HG02571 (cell line): ENCODE measurements around the gene AP2A2.
A peak's percentile ranks its signal among the peaks of the same experiment; 100 is the strongest.

ENCODE experiments used
- ATAC-seq: cut with Tn5 transposase; IDR thresholded peaks from one replicate; pipeline ENCODE4 v1.9.1; 2021; ENCODE audit warnings: mild to moderate bottlenecking, moderate library complexity; ENCODE audit not compliant: unreplicated experiment

Gene AP2A2

DNA sequence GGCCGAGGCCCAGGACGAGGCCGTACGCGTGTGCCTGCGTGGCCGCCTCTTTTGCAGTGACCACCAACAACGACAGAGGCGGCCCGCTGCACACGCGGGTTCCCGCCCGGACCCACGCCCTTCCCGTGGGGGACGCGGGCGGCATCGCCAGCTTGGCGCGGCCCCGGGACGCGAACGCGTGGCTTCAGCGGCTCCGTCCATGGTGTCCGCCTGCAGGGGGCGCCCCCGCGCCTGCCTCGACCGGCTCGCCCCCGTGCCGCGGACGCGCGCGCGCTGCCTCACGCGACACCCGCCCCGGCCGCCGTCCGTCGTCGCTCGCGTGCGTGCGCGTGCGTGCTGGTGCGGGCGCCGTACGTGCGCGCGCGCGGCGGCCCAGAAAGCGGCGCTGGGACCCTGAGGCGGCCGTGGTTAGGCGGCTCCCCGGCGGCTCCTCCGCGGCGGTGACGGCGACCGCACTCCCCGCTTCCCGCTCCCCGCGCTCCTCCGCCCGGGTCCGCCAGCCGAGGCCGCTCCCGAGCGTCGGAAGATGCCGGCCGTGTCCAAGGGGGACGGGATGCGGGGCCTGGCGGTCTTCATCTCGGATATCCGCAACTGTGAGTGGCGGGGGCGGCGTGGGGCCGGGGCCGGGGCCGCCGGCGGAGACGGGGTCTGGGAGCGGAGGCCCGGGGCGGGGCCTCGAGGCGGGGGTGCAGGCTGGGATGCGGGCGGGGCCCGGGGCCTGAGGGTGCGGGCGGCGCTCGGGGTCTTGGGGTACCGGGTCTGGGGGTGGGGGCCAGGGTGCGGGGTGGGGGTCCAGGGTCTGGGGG, at the start of gene AP2A2:
AP2A2 (plus strand) TSS at position 375 of the 806 bp plus-strand sequence; CDS start at position 527, 152 bp downstream.
- peak; percentile 43 for ATAC-seq

DNA sequence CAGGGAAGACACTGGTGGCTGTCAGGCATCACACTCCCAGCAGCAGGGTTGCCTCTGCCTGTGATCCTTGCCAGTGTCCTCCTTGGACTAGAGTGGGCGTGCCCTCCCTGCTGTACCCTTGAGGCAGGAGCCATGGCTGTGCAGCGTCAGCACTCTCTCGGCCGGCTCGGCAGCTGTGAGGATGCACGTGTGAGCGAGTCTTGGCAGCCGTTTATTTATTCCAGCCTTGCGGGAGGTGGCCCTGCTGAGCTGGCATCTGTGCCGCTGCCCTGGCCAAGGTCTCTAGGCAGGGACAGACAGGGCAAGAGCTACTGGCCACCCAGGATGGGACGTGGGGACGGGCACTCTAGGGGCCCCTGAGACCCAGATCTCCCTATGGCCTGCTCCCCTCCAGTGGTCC, 49.1 kb upstream of the AP2A2 start:
- no peak for ATAC-seq

DNA sequence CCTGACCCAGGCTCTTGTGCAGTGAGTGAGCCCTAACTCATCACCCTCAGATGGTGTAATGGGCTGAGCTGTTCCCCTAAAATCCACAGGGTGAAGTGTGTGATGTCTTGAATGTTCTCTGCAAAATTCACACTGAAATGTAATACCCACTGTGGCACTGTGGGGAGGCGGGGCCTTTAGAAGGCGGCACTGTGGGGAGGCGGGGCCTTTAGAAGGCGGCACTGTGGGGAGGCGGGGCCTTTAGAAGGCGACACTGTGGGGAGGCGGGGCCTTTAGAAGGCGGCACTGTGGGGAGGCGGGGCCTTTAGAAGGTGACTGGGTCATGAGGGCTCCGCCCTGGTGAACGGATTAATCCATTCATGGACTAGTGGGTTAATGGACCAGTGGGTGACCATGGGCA, 48.1 kb upstream of the AP2A2 start:
- ATAC-seq: no peak

DNA sequence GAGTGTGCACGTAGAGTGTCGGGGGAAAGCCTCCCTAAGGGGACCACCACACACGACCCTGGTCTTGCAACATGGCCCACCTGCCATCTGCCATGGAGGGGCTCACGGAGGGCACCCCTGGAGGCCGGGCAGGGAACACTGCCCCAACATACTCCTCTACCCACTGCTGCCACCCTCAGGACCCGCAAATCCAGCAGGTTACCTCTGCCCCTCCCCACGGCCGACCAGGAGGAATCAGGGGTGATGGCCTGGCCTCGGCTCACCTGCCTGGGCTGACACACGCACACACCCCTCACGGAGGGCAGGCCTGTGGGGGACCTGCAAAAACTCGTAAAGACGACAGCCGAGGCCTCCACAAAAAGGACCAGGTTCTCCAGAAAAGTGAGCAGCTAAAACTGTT, 45.2 kb upstream of the AP2A2 start:
- ATAC-seq: no peak

DNA sequence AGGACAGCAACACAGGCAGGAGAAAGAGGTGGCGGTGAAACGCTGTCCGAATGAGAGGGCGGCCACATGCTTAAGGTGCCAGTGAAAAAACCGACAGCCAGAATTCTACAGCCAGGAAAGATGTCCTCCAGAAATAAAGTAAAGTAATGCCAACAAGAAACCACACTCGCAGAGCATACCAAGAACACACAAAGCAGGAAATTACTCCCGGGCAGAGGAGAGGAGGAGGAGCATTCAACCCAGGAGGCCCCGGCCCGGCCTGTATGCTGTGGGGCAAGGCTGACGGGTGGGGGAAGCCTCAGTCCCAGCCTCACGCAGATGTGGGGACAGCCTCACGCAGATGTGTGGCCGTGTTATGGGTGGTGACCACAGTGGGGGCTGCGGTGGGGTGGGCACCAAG, 43.1 kb upstream of the AP2A2 start:
- ATAC-seq: no peak

DNA sequence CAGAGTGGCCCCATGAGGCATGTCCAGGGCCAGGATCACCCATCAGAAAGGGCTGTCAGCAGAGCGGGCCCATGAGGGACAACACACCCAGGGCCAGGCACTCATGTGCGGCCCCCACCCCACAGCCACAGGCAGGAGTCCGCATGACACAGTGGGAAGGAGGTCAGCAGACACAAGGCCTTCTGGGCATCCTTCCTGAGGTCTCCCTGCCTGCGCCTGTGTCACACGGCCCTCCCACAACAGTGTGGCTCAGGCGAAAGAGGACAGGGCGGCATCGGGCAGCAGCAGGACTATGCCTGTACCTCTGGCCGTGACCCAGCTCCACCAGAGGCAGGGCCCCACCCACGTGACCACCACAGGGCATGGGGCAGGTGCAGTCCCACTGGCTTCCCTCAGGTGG, 42.1 kb upstream of the AP2A2 start:
- no peak for ATAC-seq

DNA sequence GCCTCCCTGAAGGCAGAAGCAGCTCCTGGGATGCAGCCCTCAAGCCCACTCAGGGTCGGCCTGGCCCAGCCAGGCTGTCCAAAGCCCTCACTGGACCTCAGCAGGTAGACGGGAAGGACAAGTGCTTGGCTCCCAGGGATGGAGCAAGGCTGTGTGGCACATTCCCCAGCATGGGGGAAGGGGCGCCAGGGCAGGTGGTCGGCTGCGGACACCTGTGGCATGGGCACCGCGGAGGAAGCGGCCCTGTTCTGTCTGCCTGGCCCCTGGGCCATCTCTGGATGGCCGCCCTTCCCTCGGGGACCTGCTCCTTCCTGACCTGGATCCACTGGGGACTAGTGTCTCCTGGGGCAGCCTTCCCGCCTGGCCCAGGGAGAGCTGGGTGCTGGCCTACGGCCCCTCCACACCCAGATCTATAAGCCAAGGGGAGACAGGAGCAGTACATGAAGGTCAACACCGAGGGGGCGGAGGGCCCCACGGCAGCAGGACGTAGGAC, 41.0 kb upstream of the AP2A2 start:
- ATAC-seq: no peak

DNA sequence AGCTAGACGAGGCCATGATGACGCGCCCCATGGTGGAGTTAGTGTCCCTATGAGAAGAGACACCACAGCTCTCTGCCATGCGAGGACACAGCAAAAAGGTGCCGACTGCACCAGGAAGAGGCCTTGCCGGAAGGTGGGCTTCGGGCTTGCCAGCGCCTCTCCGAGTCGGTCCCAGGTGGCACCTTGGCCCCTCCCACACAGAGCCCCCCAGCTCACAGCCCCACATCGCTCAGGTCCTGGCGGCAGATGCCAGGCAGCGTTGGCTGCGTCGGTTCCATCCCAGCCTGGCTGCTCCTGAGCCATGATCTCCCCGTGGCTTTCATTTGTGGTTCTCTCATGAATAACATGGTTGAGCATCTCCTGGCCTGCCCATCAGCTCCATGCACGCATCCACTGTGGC, 39.1 kb upstream of the AP2A2 start:
- no peak for ATAC-seq

DNA sequence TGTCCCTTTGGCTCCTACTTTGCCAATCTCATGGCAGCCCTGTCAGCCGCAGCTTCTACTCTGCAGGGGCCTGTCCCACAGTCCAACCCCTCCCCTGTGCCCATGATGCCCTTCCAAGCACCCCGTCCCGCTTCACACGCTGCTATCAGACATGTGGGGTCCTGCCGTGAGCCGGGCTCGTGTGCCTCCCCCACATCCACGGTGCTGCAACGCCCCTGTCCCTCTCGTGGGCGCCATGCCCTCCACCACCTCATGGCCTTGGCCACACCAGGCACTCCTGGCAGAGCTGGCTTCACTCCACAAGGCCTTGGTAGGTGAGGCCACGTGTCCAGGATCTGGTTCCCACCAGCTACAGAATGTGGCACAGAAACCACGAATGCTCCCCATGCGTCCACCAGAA, 38.1 kb upstream of the AP2A2 start:
- no peak for ATAC-seq

DNA sequence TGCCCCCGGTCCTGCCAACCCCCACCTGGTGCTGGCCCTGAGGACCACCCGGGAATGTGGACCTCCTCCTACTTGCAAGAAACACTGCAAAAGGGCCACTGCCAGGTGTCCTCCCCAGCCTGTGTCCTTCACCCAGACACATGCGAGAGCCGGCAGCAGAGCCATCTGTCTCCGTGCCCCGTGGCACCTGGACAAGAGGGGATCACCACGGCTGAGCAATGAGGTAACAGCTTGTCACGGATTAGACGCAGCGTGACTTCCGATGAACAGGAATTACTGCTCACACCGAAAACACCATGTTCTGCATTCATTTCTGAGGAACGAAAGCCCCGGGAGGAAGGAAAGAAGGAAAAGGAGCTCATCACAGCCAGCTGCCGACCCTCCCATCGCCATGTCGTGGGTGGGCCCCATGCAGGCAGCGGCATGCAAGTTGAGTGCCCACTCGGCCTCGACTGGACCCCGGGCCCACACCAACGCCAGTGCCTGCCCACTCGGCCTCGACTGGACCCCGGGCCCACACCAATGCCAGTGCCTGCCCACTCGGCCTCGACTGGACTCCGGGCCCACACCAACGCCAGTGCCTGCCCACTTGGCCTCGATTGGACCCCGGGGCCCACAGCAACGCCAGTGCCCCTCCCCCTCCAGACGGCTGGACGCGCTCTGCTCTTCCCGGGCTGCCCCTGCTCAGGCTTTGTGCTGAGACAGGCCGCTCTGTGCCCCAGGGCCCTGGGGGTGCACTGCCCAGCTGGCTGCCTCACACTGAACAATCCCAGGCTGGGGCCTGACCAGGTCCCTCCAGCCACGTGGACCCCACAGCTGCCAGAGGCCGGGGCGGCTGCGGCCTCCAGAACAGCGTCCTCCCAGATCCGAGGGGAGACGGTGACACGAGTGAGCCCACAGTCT, 37.1 kb upstream of the AP2A2 start:
- ATAC-seq: no peak

DNA sequence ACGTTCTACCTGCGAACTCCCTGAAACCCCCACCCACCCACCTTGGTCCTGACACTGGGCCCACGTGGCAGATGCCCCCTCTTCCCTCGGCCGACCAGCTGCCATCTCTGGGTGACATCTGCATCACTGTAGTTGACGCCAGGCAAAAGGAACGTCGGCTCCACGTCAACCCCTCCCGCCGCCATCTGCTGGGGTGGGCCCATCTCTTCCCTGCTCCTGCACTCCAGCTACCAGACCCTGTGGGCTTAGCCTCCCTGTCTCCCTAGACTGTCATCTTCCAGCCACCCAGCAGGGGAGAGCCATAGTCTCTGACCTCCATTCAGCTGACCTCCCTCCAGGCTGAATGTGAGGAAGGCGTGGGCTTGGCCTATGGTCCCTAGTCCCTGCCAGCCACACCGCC, 36.4 kb upstream of the AP2A2 start:
- no peak for ATAC-seq

DNA sequence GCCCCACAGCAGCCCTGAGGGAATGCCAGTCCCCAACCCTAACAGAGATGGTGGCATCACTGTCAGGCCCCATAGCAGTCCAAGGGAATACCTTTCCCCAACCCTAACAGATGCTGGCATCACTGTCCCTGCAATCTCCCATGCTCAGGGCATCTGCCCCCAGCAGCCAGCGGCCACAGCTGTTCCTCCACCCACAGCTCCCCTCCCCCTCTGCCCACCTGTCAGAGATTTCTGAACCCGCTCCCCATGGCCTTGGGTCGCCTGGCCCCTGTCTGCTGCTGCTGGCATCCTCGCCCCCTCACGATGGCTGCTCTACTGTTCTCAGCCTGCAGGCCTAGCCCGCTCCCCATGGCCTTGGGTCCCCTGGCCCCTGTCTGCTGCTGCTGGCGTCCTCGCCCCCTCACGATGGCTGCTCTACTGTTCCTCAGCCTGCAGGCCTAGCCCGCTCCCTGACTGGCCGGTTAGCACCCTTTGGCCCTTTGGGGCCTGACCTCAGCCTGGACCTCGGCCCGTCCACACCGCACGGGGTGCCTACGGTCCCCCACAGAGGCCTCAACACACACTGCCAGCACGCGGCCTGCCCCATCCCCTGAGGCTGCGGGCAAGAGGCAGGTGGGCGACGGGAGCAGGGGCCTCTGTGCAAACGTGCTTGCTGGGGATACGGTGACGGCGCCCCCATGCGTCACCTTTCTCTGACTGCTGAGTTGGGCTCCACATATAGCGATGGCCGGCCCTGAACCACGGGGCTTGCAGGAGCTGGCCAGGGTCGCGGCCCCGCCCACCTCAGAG, 35.8 kb upstream of the AP2A2 start:
- ATAC-seq: no peak

DNA sequence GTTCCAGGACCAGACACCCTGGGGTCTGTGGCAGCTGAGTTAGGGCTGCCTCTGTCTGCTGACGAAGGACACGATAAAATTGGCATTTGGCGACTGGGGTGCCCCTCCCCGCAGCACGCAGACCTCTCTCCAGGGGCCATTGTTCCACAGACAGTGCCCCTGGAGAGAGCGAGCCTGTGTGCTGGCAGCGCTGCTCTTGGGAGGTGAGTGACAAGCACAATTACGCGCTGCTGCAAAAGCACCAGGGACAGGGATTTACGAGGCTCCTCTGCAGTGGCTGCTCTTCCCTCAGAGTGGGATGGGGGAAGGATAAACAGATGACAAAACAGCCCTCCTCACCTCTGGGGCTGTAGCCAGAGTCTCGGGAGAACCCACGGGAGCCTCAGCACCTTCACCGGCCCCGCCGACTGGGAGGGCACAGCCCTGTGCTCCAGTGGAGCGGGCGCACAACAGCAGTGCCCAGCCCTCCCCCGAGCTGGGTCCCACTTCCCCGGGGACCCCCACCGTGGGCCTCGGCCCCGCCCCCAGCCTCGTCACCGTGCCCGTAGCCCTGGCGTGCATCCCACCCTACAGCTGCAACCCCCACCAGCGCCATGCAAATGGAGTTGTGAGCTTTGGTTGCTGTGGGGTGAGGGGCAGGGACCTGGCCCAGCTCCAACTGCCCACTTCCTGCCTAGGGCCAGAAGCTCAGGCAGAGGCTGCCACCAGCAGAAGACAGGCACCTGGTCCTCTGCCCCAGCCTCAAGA, 34.7 kb upstream of the AP2A2 start:
- no peak for ATAC-seq

DNA sequence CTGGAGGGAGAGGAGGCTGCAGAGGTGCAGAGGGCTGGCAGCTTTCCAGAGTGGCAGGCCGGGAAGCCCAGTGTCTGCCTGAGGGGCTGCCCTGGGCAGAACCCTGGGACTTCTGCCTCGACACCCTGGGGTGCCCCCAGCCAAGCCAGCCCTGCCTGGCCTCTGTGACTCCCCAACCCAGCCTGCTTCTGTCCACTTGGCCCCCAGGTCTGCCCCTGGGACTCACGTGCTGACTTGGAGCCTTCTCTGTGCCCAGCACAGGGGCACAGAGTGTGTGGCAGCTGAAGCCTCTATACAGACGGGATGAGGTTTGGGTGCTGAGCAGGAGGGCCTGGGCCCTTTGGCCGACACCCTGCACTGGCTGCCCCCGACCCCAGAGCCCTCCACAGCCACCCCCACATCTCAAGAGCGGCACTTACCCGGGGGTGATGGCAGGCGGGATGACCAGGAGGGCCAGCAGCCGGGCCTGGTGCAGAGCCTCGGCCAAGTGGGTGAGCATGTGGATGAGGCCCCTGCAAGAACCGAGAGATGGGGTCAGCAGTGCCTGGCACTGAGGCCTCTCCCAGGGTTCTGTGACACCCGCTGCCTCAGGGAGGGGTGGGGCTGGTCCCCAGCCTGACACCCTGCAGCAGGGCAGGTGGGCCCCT, 32.5 kb upstream of the AP2A2 start:
- ATAC-seq: no peak

DNA sequence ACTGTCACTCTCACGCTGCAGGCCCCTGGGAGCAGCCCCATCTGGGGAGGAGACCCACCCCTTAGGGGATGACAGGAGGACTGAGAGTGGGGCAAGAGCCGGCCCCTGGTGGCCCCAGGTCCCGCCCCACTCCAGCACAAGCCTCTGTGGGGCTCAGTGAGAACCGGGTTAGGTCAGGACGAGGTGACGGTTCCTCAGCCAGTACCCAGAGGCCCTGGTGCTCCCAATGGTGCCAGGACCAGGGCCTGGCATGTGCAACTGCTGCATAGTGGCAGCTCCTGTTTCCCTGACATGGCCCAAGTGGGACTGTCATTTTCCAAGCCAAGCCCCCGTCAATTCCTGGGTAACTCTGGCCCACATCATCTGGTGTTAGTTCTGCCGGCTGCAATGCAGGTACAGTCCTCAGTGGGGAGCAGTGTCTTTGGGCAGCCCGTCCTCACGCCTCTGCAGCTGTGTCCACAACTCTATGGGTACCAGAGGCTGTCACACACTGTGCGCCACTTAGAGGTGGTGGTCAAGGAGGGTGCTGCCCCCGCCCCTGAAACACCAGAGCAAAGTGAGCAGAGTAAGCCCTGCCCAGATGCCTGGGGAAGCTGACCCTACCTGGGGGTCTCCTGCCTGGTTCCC, 31.0 kb upstream of the AP2A2 start:
- no peak for ATAC-seq

DNA sequence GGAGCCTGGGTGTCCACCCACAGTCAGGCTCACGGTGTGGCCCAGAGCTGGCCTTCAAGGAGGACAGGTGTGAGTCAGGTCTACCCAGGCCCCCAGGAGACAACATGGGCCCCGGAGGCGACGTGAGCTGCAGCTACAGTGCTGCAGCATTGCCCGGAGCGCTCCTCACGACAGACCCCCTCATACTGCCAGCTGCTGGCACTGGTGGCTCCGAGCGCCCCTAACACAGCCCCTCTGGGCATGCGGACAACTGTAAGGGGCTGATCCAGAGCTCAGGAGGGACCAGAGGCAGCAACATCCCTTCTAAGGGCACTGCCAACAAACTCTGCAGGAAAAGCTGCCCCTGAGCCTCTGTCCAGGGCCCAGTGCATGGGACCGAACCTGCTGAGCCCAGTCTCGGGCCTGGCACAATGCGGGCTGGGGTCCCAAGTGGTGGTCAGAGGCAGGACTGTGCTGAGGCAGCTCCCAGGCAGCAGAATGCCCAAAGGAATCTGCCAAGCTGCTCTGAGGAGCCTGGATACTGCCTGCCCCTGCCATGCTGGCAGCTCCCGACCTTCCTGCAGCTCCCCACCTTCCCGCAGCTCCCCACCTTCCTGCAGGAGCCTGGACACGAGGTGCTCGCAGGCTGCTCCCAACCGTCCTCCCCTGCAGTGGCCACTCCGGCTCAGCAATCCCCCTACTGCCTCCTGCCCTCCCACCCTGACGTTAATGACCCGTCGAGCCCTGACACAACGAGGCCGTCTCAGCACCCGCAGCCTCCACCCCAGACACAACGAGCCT, 30.1 kb upstream of the AP2A2 start:
- no peak for ATAC-seq

DNA sequence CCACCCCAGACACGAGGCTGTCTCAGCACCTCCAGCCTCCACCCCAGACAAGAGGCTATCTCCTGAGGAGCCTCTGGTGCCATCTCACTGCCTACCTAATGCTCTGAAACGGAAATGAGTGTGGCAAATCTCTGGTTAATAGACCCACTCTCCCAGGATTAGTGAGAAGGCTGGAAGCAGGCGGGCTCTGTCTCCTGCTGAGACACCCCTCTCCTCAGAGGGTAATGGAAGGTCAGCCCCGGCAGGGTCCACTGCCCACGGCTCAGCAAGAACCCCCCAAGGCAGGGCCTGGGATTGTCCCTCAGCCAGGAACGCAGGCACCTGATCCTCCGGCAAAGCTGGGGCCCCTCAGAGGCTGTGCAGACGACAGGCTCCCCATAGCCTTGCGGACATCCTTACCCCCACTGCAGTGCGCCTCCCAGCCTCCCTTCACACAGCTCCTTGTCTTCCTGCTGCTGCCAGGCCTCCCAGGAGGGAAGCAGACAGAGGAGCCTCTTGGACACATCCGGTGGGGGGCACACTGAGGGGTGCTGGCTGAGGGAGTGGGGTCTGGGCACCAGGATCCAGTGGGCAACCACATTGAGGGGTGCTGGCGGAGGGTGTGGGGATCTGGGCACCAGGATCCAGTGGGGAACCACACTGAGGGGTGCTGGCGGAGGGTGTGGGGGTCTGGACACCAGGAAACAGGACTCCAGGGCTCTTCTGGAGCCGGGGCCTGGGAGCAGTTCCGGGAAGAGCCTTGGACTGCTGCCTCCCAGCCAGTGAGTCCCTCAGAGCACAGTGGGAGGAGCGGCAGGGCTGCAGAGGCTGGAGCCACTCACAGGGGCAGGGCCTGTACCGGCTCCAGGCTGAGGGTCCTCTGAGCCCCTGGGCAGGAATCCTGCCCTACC, 28.2 kb upstream of the AP2A2 start:
- no peak for ATAC-seq

DNA sequence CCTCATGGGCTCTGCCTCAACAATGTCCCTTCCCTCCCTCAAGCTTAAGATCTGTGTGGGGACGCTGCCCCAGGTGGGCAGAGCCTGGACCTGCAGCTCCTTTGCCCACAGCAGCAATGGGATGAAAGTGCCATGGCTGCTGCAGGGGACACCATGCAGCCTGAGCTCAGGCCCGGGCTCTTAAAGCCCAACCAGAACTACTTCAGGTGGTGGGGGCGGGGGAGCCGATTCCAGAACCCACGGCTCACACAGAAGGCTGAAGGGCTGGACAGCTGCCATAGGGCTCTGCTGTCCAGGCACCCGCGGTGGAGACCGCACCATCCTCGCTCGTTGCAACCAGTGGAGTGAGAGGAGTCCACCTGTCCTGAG, 27.5 kb upstream of the AP2A2 start:
- no peak for ATAC-seq
